Measurements from ENCODE around the gene CCDC107.

- TF ChIP-seq CTCF (tag by site-specific recombination; IDR thresholded peaks at IDR 0.05) = no peak
- TF ChIP-seq ZBTB21 (tag by site-specific recombination; IDR thresholded peaks at IDR 0.05) = no peak
- TF ChIP-seq ZBTB20 (tag by site-specific recombination; IDR thresholded peaks at IDR 0.05) = no peak
- TF ChIP-seq ZBTB48 (tag by site-specific recombination; IDR thresholded peaks at IDR 0.05) = no peak
- no peak for TF ChIP-seq ZNF350 (tag by site-specific recombination; IDR thresholded peaks at IDR 0.05)
- TF ChIP-seq ZBTB10 (tag by site-specific recombination; IDR thresholded peaks at IDR 0.05) = no peak
- TF ChIP-seq PRDM4 (tag by site-specific recombination; IDR thresholded peaks at IDR 0.05) = no peak
Measured at GRCh38 chr9:35612843-35613242, 45.2 kb upstream of the CCDC107 start.

Measured in HEK293 (cell line).